Activated CD4-positive, alpha-beta T cell treated with anti-CD3 and anti-CD28 coated beads, Interleukin-2, amount 10 ng/mL, durations not matched to agents 7 days and 5 days (primary cell): ENCODE results near the gene POLD2. TPM values are rescaled to one million over a fixed set of nuclear protein-coding genes. Genes with fewer than 3 reads are reported as not detected.

Experiments
- CTCF ChIA-PET: fragments of 350-600 bp; sonication (Branson Sonifier 250); formaldehyde crosslinking; loops from one replicate; lab custom pipeline; 2021; ENCODE audit warnings: antibody characterized with exemption; lab: Charles Lee
- POLR2A ChIA-PET: fragments of 350-600 bp; sonication (Branson Sonifier 250); formaldehyde crosslinking; loops from one replicate; lab custom pipeline; 2021; ENCODE audit warnings: antibody characterized with exemption; lab: Charles Lee
- DNase-seq: peaks from one replicate; pipeline ENCODE4 v3.0.0-alpha.2; 2020
- H3K27ac Mint-ChIP-seq: one replicate; pipeline ENCODE4 v1.8.0; 2021; ENCODE audit warnings: mild to moderate bottlenecking, moderate library complexity, mixed read lengths
- H3K27me3 Mint-ChIP-seq: one replicate; pipeline ENCODE4 v1.8.0; 2021; ENCODE audit warnings: mixed read lengths
- H3K36me3 Mint-ChIP-seq: one replicate; pipeline ENCODE4 v1.8.0; 2021; ENCODE audit warnings: low read depth, mixed read lengths
- H3K4me1 Mint-ChIP-seq: one replicate; pipeline ENCODE4 v1.8.0; 2021; ENCODE audit warnings: mixed read lengths
- H3K4me3 Mint-ChIP-seq: one replicate; pipeline ENCODE4 v1.8.0; 2021; ENCODE audit warnings: mild to moderate bottlenecking, moderate library complexity, mixed read lengths
- H3K9me3 Mint-ChIP-seq: one replicate; pipeline ENCODE4 v1.8.0; 2021; ENCODE audit warnings: mixed read lengths
- total RNA-seq, 2 experiments: library from RNA; stranded (reverse); gene quantifications; one replicate each; pipeline ENCODE4 v1.2.3, GENCODE V29; 2021

Gene POLD2
- total RNA-seq, 2 experiments from 2014 or later, result 117 to 128 TPM

GRCh38 chr7:44075296-44076075 lies 47.9 kb downstream of the POLD2 start:
- ChIA-PET CTCF (interaction anchor here (0.6 to 1.3 kb wide), 2 partner anchors 8 to 525 kb away, joined by 3 to 7 read pairs; no protein-coding TSS in a partner anchor), POLR2A (no interaction called here)
- no peak for DNase-seq
- Mint-ChIP-seq H3K9me3 (no peaks in the 10 kb centered on the region), H3K27ac (no peak overlapping the region), H3K27me3 (no peaks in the 10 kb centered on the region), H3K4me3 (no peak overlapping the region), H3K4me1 (peaks cover 23% of the 10 kb centered on the region), H3K36me3 (peaks cover 42% of the 10 kb centered on the region)

- H3K9me3 Mint-ChIP-seq, result no peaks in the 10 kb centered on the region
- POLR2A ChIA-PET, result no interaction called here
These were observed 49.0 kb downstream of the POLD2 start for GRCh38 chr7:44074349-44074695.

GRCh38 chr7:44073664-44074348 lies 49.5 kb downstream of the POLD2 start:
- CTCF ChIA-PET, result no interaction called here
- Mint-ChIP-seq H3K4me3 (no peak overlapping the region), H3K36me3 (peaks cover 39% of the 10 kb centered on the region), H3K4me1 (peaks cover 19% of the 10 kb centered on the region), H3K27me3 (no peaks in the 10 kb centered on the region), H3K9me3 (no peaks in the 10 kb centered on the region), H3K27ac (no peak overlapping the region)
- POLR2A ChIA-PET, result no interaction called here
- DNase-seq, result no peak

More at GRCh38 chr7:44074349-44074695, 49.0 kb downstream of the POLD2 start:
- Mint-ChIP-seq H3K27ac (no peak overlapping the region), H3K4me1 (peaks cover 21% of the 10 kb centered on the region), H3K27me3 (no peaks in the 10 kb centered on the region), H3K4me3 (no peak overlapping the region), H3K36me3 (peaks cover 42% of the 10 kb centered on the region)
- CTCF ChIA-PET, result no interaction called here
- no peak for DNase-seq

GRCh38 chr7:44072364-44073231 lies 50.8 kb downstream of the POLD2 start:
- Mint-ChIP-seq H3K36me3 (peaks cover 29% of the 10 kb centered on the region), H3K27ac (peak overlapping the region; percentile 62), H3K4me3 (no peak overlapping the region)

GRCh38 chr7:44071726-44072363 lies 51.5 kb downstream of the POLD2 start:
- DNase-seq, result no peak
- no peaks in the 10 kb centered on the region for H3K9me3 Mint-ChIP-seq
- ChIA-PET CTCF (interaction anchor here (0.6 to 1.4 kb wide), 5 partner anchors 10 to 494 kb away, joined by 3 to 4 read pairs (median 3); no protein-coding TSS in a partner anchor), POLR2A (no interaction called here)
- H3K36me3 Mint-ChIP-seq, result peaks cover 23% of the 10 kb centered on the region
- peaks cover 7% of the 10 kb centered on the region for H3K4me1 Mint-ChIP-seq
- H3K27ac Mint-ChIP-seq, result peak overlapping the region; percentile 62
- no peaks in the 10 kb centered on the region for H3K27me3 Mint-ChIP-seq
- H3K4me3 Mint-ChIP-seq, result no peak overlapping the region

More at GRCh38 chr7:44072364-44073231, 50.8 kb downstream of the POLD2 start:
- Mint-ChIP-seq H3K27me3 (no peaks in the 10 kb centered on the region), H3K4me1 (peaks cover 9% of the 10 kb centered on the region), H3K9me3 (no peaks in the 10 kb centered on the region)
- POLR2A ChIA-PET, result no interaction called here
- DNase-seq, result peak; percentile 44
- CTCF ChIA-PET, result interaction anchor here (0.7 to 1.4 kb wide), 2 partner anchors 11 to 493 kb away, joined by 3 read pairs; no protein-coding TSS in a partner anchor

GRCh38 chr7:44068054-44068453 lies 55.3 kb downstream of the POLD2 start:
- no peak for DNase-seq
- H3K9me3 Mint-ChIP-seq, result no peaks in the 10 kb centered on the region
- ChIA-PET POLR2A (interaction anchor here (0.7 kb wide), 1 partner anchor 13 kb away, joined by 3 read pairs; no protein-coding TSS in a partner anchor), CTCF (interaction anchor here (0.8 to 1.3 kb wide), 5 partner anchors 8 to 74 kb away, joined by 3 read pairs; no protein-coding TSS in a partner anchor)
- H3K4me1 Mint-ChIP-seq, result peaks cover 7% of the 10 kb centered on the region
- no peak overlapping the region for H3K4me3 Mint-ChIP-seq
- no peak overlapping the region for H3K27ac Mint-ChIP-seq
- H3K27me3 Mint-ChIP-seq, result no peaks in the 10 kb centered on the region
- peaks cover 8% of the 10 kb centered on the region for H3K36me3 Mint-ChIP-seq

GRCh38 chr7:44067064-44067951 lies 56.0 kb downstream of the POLD2 start:
- ChIA-PET POLR2A (interaction anchor here (0.7 kb wide), 1 partner anchor 14 kb away, joined by 3 read pairs; no protein-coding TSS in a partner anchor), CTCF (interaction anchor here (0.6 to 1.5 kb wide), 7 partner anchors 9 to 198 kb away, joined by 3 to 5 read pairs (median 3); no protein-coding TSS in a partner anchor)
- DNase-seq, result no peak
- peaks cover 4% of the 10 kb centered on the region for H3K4me1 Mint-ChIP-seq
- H3K27me3 Mint-ChIP-seq, result no peaks in the 10 kb centered on the region
- H3K9me3 Mint-ChIP-seq, result no peaks in the 10 kb centered on the region
- H3K4me3 Mint-ChIP-seq, result peak overlapping the region; percentile 17
- H3K27ac Mint-ChIP-seq, result peak overlapping the region; percentile 6
- H3K36me3 Mint-ChIP-seq, result peaks cover 7% of the 10 kb centered on the region

- CTCF ChIA-PET, result interaction anchor here (1.4 to 1.5 kb wide), 2 partner anchors 15 kb away, joined by 3 to 5 read pairs; no protein-coding TSS in a partner anchor
- H3K27ac Mint-ChIP-seq, result no peak overlapping the region
- POLR2A ChIA-PET, result interaction anchor here (0.7 kb wide), 1 partner anchor 12 kb away, joined by 3 read pairs; no protein-coding TSS in a partner anchor
- peaks cover 2% of the 10 kb centered on the region for H3K4me1 Mint-ChIP-seq
- no peaks in the 10 kb centered on the region for H3K9me3 Mint-ChIP-seq
- H3K27me3 Mint-ChIP-seq, result no peaks in the 10 kb centered on the region
- H3K4me3 Mint-ChIP-seq, result peak overlapping the region; percentile 17
- no peak for DNase-seq
- peaks cover 5% of the 10 kb centered on the region for H3K36me3 Mint-ChIP-seq
These were observed 56.8 kb downstream of the POLD2 start for GRCh38 chr7:44066494-44067063.

- CTCF ChIA-PET, result interaction anchor here (1.5 kb wide), 1 partner anchor 15 kb away, joined by 5 read pairs; no protein-coding TSS in a partner anchor
- no peak for DNase-seq
- H3K9me3 Mint-ChIP-seq, result no peaks in the 10 kb centered on the region
- H3K27ac Mint-ChIP-seq, result no peak overlapping the region
- peaks cover 9% of the 10 kb centered on the region for H3K36me3 Mint-ChIP-seq
- H3K27me3 Mint-ChIP-seq, result no peaks in the 10 kb centered on the region
- H3K4me3 Mint-ChIP-seq, result no peak overlapping the region
- peaks cover 2% of the 10 kb centered on the region for H3K4me1 Mint-ChIP-seq
- POLR2A ChIA-PET, result interaction anchor here (0.7 kb wide), 1 partner anchor 12 kb away, joined by 3 read pairs; no protein-coding TSS in a partner anchor
These were observed 57.3 kb downstream of the POLD2 start for GRCh38 chr7:44066111-44066460.

GRCh38 chr7:44065431-44066110 lies 57.8 kb downstream of the POLD2 start, which contains the start of gene PGAM2:
TSS of gene PGAM2 (minus strand) at chr7:44065567. CDS start at chr7:44065529, 38 bp downstream.
- Mint-ChIP-seq H3K36me3 (peaks cover 9% of the 10 kb centered on the region), H3K4me1 (peaks cover 2% of the 10 kb centered on the region), H3K4me3 (no peak within 1 kb of the TSS), H3K27me3 (no peaks in the 10 kb centered on the region), H3K9me3 (no peaks in the 10 kb centered on the region), H3K27ac (no peak within 1 kb of the TSS)
- CTCF ChIA-PET, result interaction anchor here (1.5 kb wide), 1 partner anchor 16 kb away, joined by 5 read pairs; no protein-coding TSS in a partner anchor
- POLR2A ChIA-PET, result interaction anchor here (0.7 kb wide), 1 partner anchor 13 kb away, joined by 3 read pairs; no protein-coding TSS in a partner anchor
- no peak for DNase-seq
